SU-DHL-6 (cell line): ENCODE measurements around the gene APPL2.
"Not testable (repeated sequence)": the region's sequence is repeated elsewhere in the genome, so short reads cannot be mapped to it uniquely, and the experiment has no call there.

Experiments
- H2AFZ ChIP-seq: fragments of 200-600 bp; sonication (generic); 2 replicates; pipeline ENCODE4 v1.6.1; 2014; ENCODE audit warnings: low read depth, mild to moderate bottlenecking, moderate library complexity, mixed read lengths, antibody characterized with exemption, low read length; ENCODE audit not compliant: severe bottlenecking
- H3F3A ChIP-seq: fragments of 200-600 bp; shearing (Covaris generic); 2 replicates; pipeline ENCODE4 v1.6.0; 2016; ENCODE audit warnings: antibody characterized with exemption, mild to moderate bottlenecking; ENCODE audit not compliant: insufficient read depth
- H3K27ac ChIP-seq: fragments of 200-600 bp; sonication (generic); 2 replicates; pipeline ENCODE4 v1.5.1; 2016; ENCODE audit warnings: low read depth, mild to moderate bottlenecking, low read length, moderate library complexity, mixed read lengths
- H3K27me3 ChIP-seq: fragments of 200-600 bp; sonication (generic), shearing (Covaris generic); 2 replicates; pipeline ENCODE4 v1.6.0; 2014; ENCODE audit warnings: mild to moderate bottlenecking, low read length
- H3K36me3 ChIP-seq: fragments of 200-600 bp; sonication (generic); 2 replicates; pipeline ENCODE4 v1.6.1; 2014; ENCODE audit warnings: mild to moderate bottlenecking, low read length, mixed read lengths
- H3K4me2 ChIP-seq: fragments of 300-600, 200-600 bp; shearing (Covaris generic), sonication (generic); 2 replicates; pipeline ENCODE4 v1.6.0; 2014; ENCODE audit warnings: low read length, low read depth, mild to moderate bottlenecking; ENCODE audit not compliant: poor library complexity, severe bottlenecking
- H3K4me3 ChIP-seq: fragments of 200-600 bp; sonication (generic); 2 replicates; pipeline ENCODE4 v1.5.1; 2014; ENCODE audit warnings: antibody characterized with exemption, low read length, mild to moderate bottlenecking, mixed read lengths; ENCODE audit not compliant: insufficient read depth, poor library complexity, severe bottlenecking
- H3K79me2 ChIP-seq: fragments of 200-600 bp; sonication (generic); 2 replicates; pipeline ENCODE4 v1.6.1; 2014; ENCODE audit warnings: mild to moderate bottlenecking, low read length, moderate library complexity; ENCODE audit not compliant: insufficient read depth
- H3K9ac ChIP-seq: fragments of 200-600 bp; sonication (generic); 2 replicates; pipeline ENCODE4 v1.7.0; 2014; ENCODE audit warnings: mild to moderate bottlenecking, low read length
- H3K9me2 ChIP-seq: fragments of 200-600 bp; sonication (generic); replicated peaks from 2 replicates; pipeline ENCODE4 v1.6.1; 2014; ENCODE audit warnings: low read length; ENCODE audit not compliant: insufficient read depth
- H3K9me3 ChIP-seq: fragments of 200-600 bp; sonication (generic); 2 replicates; pipeline ENCODE4 v1.6.1; 2014; ENCODE audit warnings: low read length, mixed read lengths; ENCODE audit not compliant: insufficient read depth
- H4K20me1 ChIP-seq: fragments of 200-600 bp; sonication (generic); 2 replicates; pipeline ENCODE4 v1.6.1; 2014; ENCODE audit warnings: low read depth, mild to moderate bottlenecking, antibody characterized with exemption, low read length, moderate library complexity, mixed read lengths
- CTCF ChIP-seq: fragments of 200-600 bp; sonication (generic); IDR thresholded peaks from one replicate; pipeline ENCODE4 v1.5.1; 2017; ENCODE audit warnings: antibody characterized with exemption, mild to moderate bottlenecking, low read length, moderate library complexity; ENCODE audit not compliant: insufficient read depth, poor library complexity, severe bottlenecking
- EZH2phosphoT487 ChIP-seq: fragments of 200-600 bp; sonication (generic), shearing (Covaris generic); conservative IDR thresholded peaks from 2 replicates; pipeline ENCODE4 v1.6.1; 2018; ENCODE audit warnings: mild to moderate bottlenecking, antibody characterized with exemption, low read length, moderate library complexity, mixed read lengths

Gene APPL2

GRCh38 chr12:105257321-105257728 is 21.4 kb upstream of the APPL2 start:
- Histone ChIP-seq H3F3A (no peaks in the 10 kb centered on the region), H3K9me2 (no peaks in the 10 kb centered on the region), H3K27ac (no peak overlapping the region), H3K36me3 (no peaks in the 10 kb centered on the region), H3K4me2 (no peak overlapping the region), H2AFZ (no peak overlapping the region), H3K79me2 (no peaks in the 10 kb centered on the region), H4K20me1 (no peaks in the 10 kb centered on the region), H3K9me3 (no peaks in the 10 kb centered on the region), H3K4me3 (no peak overlapping the region), H3K9ac (no peak overlapping the region), H3K27me3 (no peaks in the 10 kb centered on the region)
- TF ChIP-seq EZH2phosphoT487 = no peak
- TF ChIP-seq CTCF = no peak

GRCh38 chr12:105256921-105257320 is 20.9 kb upstream of the APPL2 start:
- H3K27me3 ChIP-seq = no peaks in the 10 kb centered on the region
- no peaks in the 10 kb centered on the region for H3K79me2 ChIP-seq
- TF ChIP-seq CTCF = no peak
- TF ChIP-seq EZH2phosphoT487 = no peak
- H3K4me3 ChIP-seq = no peak overlapping the region
- no peaks in the 10 kb centered on the region for H3K9me2 ChIP-seq
- no peak overlapping the region for H3K4me2 ChIP-seq
- H2AFZ ChIP-seq = no peak overlapping the region
- H4K20me1 ChIP-seq = no peaks in the 10 kb centered on the region
- H3K9ac ChIP-seq = no peak overlapping the region
- no peak overlapping the region for H3K27ac ChIP-seq
- no peaks in the 10 kb centered on the region for H3K36me3 ChIP-seq
- no peaks in the 10 kb centered on the region for H3F3A ChIP-seq
- no peaks in the 10 kb centered on the region for H3K9me3 ChIP-seq

- not testable (repeated sequence) for H4K20me1 ChIP-seq, H3F3A ChIP-seq, H3K4me3 ChIP-seq, H3K27ac ChIP-seq, H3K9me3 ChIP-seq, H2AFZ ChIP-seq, H3K27me3 ChIP-seq, H3K4me2 ChIP-seq, H3K9me2 ChIP-seq, H3K36me3 ChIP-seq, H3K79me2 ChIP-seq, H3K9ac ChIP-seq
These were observed 20.5 kb upstream of the APPL2 start for GRCh38 chr12:105256431-105256830.

GRCh38 chr12:105256011-105256410 is 20.0 kb upstream of the APPL2 start:
- no peaks in the 10 kb centered on the region for H3K36me3 ChIP-seq
- H3K9me2 ChIP-seq = no peaks in the 10 kb centered on the region
- no peaks in the 10 kb centered on the region for H3K27me3 ChIP-seq
- H4K20me1 ChIP-seq = no peaks in the 10 kb centered on the region
- H3K79me2 ChIP-seq = no peaks in the 10 kb centered on the region
- no peak overlapping the region for H2AFZ ChIP-seq
- H3K4me2 ChIP-seq = no peak overlapping the region
- no peaks in the 10 kb centered on the region for H3K9me3 ChIP-seq
- no peak overlapping the region for H3K9ac ChIP-seq
- TF ChIP-seq EZH2phosphoT487 = no peak
- TF ChIP-seq CTCF = no peak
- no peak overlapping the region for H3K27ac ChIP-seq
- no peaks in the 10 kb centered on the region for H3F3A ChIP-seq
- no peak overlapping the region for H3K4me3 ChIP-seq
